GM12878 (cell line): ENCODE results near the gene TET1. TPM values are rescaled to one million over a fixed set of nuclear protein-coding genes. Genes with fewer than 3 reads are reported as not detected.
A peak's percentile ranks its signal among the peaks of the same experiment; 100 is the strongest.

ENCODE experiments used
- ATF7 ChIP-seq: fragments of 450-650 bp; IDR thresholded peaks from 2 replicates; pipeline ENCODE4 v1.6.1; 2016; ENCODE audit warnings: low read depth, mild to moderate bottlenecking
- BACH1 ChIP-seq: fragments of 450-650 bp; IDR thresholded peaks from 2 replicates; pipeline ENCODE4 v1.6.1; 2017; ENCODE audit warnings: mild to moderate bottlenecking, borderline replicate concordance
- BMI1 ChIP-seq: fragments of 450-650 bp; IDR thresholded peaks from 2 replicates; pipeline ENCODE4 v1.6.1; 2016; ENCODE audit warnings: mild to moderate bottlenecking, moderate library complexity, borderline replicate concordance
- CHD2 ChIP-seq: IDR thresholded peaks from 2 replicates; pipeline ENCODE4 v1.6.1; 2011; ENCODE audit warnings: low read depth, low read length, improper control_type of control experiment, borderline replicate concordance
- FOS ChIP-seq: IDR thresholded peaks from 3 replicates; pipeline ENCODE4 v1.6.1; 2011; ENCODE audit warnings: borderline replicate concordance; ENCODE audit not compliant: insufficient read length; ENCODE audit errors: extremely low read depth
- HCFC1 ChIP-seq: fragments of 150-350 bp; IDR thresholded peaks from 2 replicates; pipeline ENCODE4 v1.6.1; 2014; ENCODE audit warnings: low read length
- HSF1 ChIP-seq: fragments of 150-350 bp; IDR thresholded peaks from 2 replicates; pipeline ENCODE4 v1.6.1; 2014; ENCODE audit warnings: mild to moderate bottlenecking, low read depth, low read length
- IKZF2 ChIP-seq, 2 experiments: fragments of 450-650 bp; IDR thresholded peaks; 2 replicates each; pipeline ENCODE4 v1.6.1; 2017; ENCODE audit warnings: mild to moderate bottlenecking in 2 of 2, moderate library complexity in 2 of 2
- NFIC ChIP-seq: IDR thresholded peaks from 2 replicates; pipeline ENCODE4 v1.6.1; 2012; ENCODE audit warnings: low read depth, mild to moderate bottlenecking, inconsistent platforms, low read length, moderate library complexity
- NFYA ChIP-seq: IDR thresholded peaks from 2 replicates; pipeline ENCODE4 v1.6.1; 2011; ENCODE audit warnings: low read depth, mild to moderate bottlenecking, low read length, improper control_type of control experiment, borderline replicate concordance
- NR2C2 ChIP-seq: IDR thresholded peaks from 2 replicates; pipeline ENCODE4 v1.6.1; 2011; ENCODE audit warnings: borderline replicate concordance, low read depth; ENCODE audit not compliant: control insufficient read depth, insufficient read length
- PAX5 ChIP-seq: IDR thresholded peaks from 2 replicates; pipeline ENCODE4 v1.6.1; 2011; ENCODE audit warnings: low read depth, low read length, borderline replicate concordance
- PAX8 ChIP-seq: fragments of 450-650 bp; IDR thresholded peaks from 2 replicates; pipeline ENCODE4 v1.6.1; 2017; ENCODE audit warnings: mild to moderate bottlenecking, moderate library complexity
- PML ChIP-seq: IDR thresholded peaks from 2 replicates; pipeline ENCODE4 v1.6.1; 2012; ENCODE audit warnings: low read length, inconsistent platforms
- WRNIP1 ChIP-seq: IDR thresholded peaks from 2 replicates; pipeline ENCODE4 v1.6.1; 2011; ENCODE audit warnings: low read depth, low read length, improper control_type of control experiment, borderline replicate concordance
- YBX1 ChIP-seq: fragments of 450-650 bp; IDR thresholded peaks from 2 replicates; pipeline ENCODE4 v1.6.1; 2016; ENCODE audit warnings: antibody characterized with exemption
- ZBTB11 ChIP-seq: fragments of 450-650 bp; formaldehyde crosslinking; IDR thresholded peaks from 2 replicates; pipeline ENCODE4 v1.5.0; 2022; ENCODE audit warnings: mild to moderate bottlenecking, missing genetic modification characterization
- polyA plus RNA-seq, 11 experiments: library from polyadenylated mRNA; depleted of rRNA in 4 of 11; unstranded in 6 of 11; stranded (reverse) in 5 of 11; fragments of >200 nt; fragmentation: Nextera tagmentation in 4 of 11; fragmentation: Illumina TruSeq in 1 of 11; extraction: Ambion mirVana in 4 of 11; extraction: Trizol in 1 of 11; gene quantifications; 1 replicate in 1 of 11; 2 replicates in 10 of 11; pipeline versions ENCODE4 v1.2.1 to v1.2.3, GENCODE V29; 2011 to 2016; ENCODE audit warnings: inconsistent platforms in 2 of 11, missing spikeins in 2 of 11, low read depth in 1 of 11
- total RNA-seq, 4 experiments: library from RNA; depleted of rRNA in 3 of 4; stranded (reverse); fragments of >200 nt in 3 of 4; fragmentation: Illumina TruSeq in 1 of 4; extraction: Trizol in 1 of 4; gene quantifications; 2 replicates each; pipeline versions ENCODE4 v1.2.1 to v1.2.3, GENCODE V29; 2013 to 2021
- TF ChIP-seq, protein P1 (sequence below): IDR thresholded peaks from 2 replicates; pipeline ENCODE4 v1.6.1; 2011; ENCODE audit warnings: mild to moderate bottlenecking, low read depth, low read length, moderate library complexity; ENCODE audit not compliant: insufficient replicate concordance
- TF ChIP-seq, protein P2 (sequence below): IDR thresholded peaks from 2 replicates; pipeline ENCODE4 v1.6.1; 2011; ENCODE audit warnings: borderline replicate concordance, low read depth, mild to moderate bottlenecking, moderate library complexity, mixed read lengths, low read length; ENCODE audit not compliant: insufficient read depth; ENCODE audit errors: extremely low read length
- TF ChIP-seq, protein P3 (sequence below): fragments of 450-650 bp; IDR thresholded peaks from 2 replicates; pipeline ENCODE4 v1.6.1; 2017; ENCODE audit warnings: mild to moderate bottlenecking

The TET1 gene
- total and polyA plus RNA-seq, 10 of the 15 experiments (the other 5 are each of a cell fraction or from before 2014, with no cell fraction given), result 0.22 to 1.4 (median 0.60) TPM

DNA sequence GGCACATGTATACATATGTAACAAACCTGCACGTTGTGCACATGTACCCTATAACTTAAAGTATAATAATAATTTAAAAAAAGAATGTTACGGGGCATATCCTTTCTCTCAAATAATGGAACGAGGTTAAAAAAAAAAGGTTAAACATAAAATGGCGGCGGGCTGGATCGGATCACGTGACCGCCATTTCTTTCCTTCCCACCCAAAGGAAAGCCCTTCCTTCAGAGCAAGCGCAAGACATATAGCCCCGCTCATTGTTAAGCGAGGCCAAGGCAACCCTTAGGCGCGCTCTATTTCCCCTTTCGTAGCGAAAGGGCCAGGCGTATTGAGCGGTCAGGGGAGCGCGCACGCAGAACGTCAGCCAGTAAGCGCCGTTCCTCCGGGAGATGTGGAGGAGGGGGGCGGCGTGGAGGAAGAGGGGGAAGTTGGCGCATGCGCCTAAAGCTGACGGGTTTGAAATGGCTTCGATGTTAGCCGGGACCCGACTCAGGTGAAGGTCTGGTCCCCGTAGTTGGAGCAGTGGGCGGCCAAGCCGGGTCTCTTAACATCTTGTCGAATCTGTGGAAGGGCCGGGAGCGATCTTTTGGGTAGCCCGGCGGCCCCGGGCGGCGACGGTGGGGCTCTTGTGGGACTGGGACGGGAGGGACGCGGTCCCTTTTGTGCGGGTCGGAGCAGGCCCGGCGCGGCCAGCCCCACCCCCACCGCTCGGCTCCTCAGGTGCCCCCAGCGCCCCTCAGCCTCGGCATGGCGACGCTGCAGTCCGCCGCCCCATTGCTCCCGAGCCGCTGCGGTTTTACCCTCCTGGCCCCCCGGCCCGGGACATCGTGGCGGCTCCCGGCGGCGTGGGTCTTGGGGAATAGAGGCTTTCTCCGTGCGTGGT lies 160.9 kb downstream of the TET1 start, which contains the start of gene CCAR1 (continued):
- no peak for TF ChIP-seq BMI1
- no peak for TF ChIP-seq NFIC
- TF ChIP-seq, protein P1, sequence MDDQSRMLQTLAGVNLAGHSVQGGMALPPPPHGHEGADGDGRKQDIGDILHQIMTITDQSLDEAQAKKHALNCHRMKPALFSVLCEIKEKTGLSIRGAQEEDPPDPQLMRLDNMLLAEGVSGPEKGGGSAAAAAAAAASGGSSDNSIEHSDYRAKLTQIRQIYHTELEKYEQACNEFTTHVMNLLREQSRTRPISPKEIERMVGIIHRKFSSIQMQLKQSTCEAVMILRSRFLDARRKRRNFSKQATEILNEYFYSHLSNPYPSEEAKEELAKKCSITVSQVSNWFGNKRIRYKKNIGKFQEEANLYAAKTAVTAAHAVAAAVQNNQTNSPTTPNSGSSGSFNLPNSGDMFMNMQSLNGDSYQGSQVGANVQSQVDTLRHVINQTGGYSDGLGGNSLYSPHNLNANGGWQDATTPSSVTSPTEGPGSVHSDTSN, result no peak
- peak; percentile 63 for TF ChIP-seq BACH1
- TF ChIP-seq FOS, result no peak
- TF ChIP-seq, protein P2, sequence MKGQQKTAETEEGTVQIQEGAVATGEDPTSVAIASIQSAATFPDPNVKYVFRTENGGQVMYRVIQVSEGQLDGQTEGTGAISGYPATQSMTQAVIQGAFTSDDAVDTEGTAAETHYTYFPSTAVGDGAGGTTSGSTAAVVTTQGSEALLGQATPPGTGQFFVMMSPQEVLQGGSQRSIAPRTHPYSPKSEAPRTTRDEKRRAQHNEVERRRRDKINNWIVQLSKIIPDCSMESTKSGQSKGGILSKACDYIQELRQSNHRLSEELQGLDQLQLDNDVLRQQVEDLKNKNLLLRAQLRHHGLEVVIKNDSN, result peak; percentile 69
- TF ChIP-seq PAX5, result no peak
- TF ChIP-seq ATF7, result peak; percentile 62; the same call in 1 of the 2 replicates
- TF ChIP-seq NR2C2, result no peak
- no peak for TF ChIP-seq NFYA
- TF ChIP-seq PAX8, result no peak
- TF ChIP-seq ZBTB11 (CRISPR knock-in tag), result peak; percentile 57; the same call in 1 of the 2 replicates
- TF ChIP-seq IKZF2 (IDR thresholded peaks at IDR 0.05), result no peak; a peak in 2 of 4 replicates
- no peak for TF ChIP-seq YBX1
- TF ChIP-seq WRNIP1, result no peak
- TF ChIP-seq CHD2, result peak; percentile 69
- TF ChIP-seq, protein P3, sequence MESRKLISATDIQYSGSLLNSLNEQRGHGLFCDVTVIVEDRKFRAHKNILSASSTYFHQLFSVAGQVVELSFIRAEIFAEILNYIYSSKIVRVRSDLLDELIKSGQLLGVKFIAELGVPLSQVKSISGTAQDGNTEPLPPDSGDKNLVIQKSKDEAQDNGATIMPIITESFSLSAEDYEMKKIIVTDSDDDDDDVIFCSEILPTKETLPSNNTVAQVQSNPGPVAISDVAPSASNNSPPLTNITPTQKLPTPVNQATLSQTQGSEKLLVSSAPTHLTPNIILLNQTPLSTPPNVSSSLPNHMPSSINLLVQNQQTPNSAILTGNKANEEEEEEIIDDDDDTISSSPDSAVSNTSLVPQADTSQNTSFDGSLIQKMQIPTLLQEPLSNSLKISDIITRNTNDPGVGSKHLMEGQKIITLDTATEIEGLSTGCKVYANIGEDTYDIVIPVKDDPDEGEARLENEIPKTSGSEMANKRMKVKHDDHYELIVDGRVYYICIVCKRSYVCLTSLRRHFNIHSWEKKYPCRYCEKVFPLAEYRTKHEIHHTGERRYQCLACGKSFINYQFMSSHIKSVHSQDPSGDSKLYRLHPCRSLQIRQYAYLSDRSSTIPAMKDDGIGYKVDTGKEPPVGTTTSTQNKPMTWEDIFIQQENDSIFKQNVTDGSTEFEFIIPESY, result no peak
- TF ChIP-seq HSF1, result no peak
- no peak; the same call in 1 of the 2 replicates for TF ChIP-seq HCFC1
- peak; percentile 70; the same call in 1 of the 2 replicates for TF ChIP-seq PML
